Heart left ventricle (tissue), 16 donors: ENCODE data around the gene SIL1. TPM values are rescaled to one million over a fixed set of nuclear protein-coding genes. Genes with fewer than 3 reads are reported as not detected.

Experiments used
- ATAC-seq, 4 donors: fragments of 200-7000 bp; cut with Tn5 transposase; one replicate each; pipeline ENCODE4 v1.9.1; 2020 to 2022; ENCODE audit warnings: moderate library complexity in 4 of 4, mild to moderate bottlenecking in 3 of 4, moderate number of reproducible peaks in 1 of 4
- DNase-seq, 5 donors: peaks; one replicate each; pipeline ENCODE4 v3.0.0-alpha.2; 2020
- H3K27ac ChIP-seq, 12 donors: fragments of 200-600 bp; sonication (generic) in 4 of 12; one replicate each; pipeline versions ENCODE4 v1.5.0 to v1.8.0; 2016 to 2022; ENCODE audit warnings: mild to moderate bottlenecking in 2 of 12
- H3K27me3 ChIP-seq, 9 donors: fragments of 200-600 bp; sonication (generic) in 2 of 9; one replicate each; pipeline versions ENCODE4 v1.5.1 to v1.8.0; 2016 to 2022; ENCODE audit warnings: mild to moderate bottlenecking in 3 of 9
- H3K36me3 ChIP-seq, 9 donors: fragments of 200-600 bp; sonication (generic) in 2 of 9; one replicate each; pipeline versions ENCODE4 v1.5.0 to v1.8.0; 2018 to 2022; ENCODE audit warnings: mild to moderate bottlenecking in 2 of 9
- H3K4me1 ChIP-seq, 12 donors: fragments of 200-600 bp; sonication (generic) in 4 of 12; one replicate each; pipeline versions ENCODE4 v1.5.0 to v1.8.0; 2016 to 2022; ENCODE audit warnings: mild to moderate bottlenecking in 3 of 12
- H3K4me3 ChIP-seq, 12 donors: fragments of 200-600 bp; sonication (generic) in 4 of 12; one replicate each; pipeline versions ENCODE4 v1.5.0 to v1.8.0; 2017 to 2022; ENCODE audit warnings: mild to moderate bottlenecking in 9 of 12, moderate library complexity in 4 of 12
- H3K9me3 ChIP-seq, 12 donors: fragments of 200-600 bp; sonication (generic) in 4 of 12; one replicate each; pipeline versions ENCODE4 v1.5.0 to v1.8.0; 2016 to 2022; ENCODE audit warnings: mild to moderate bottlenecking in 1 of 12
- CTCF ChIP-seq, 12 donors: fragments of 200-600 bp; sonication (generic) in 4 of 12; IDR thresholded peaks; one replicate each; pipeline versions ENCODE4 v1.5.0 to v1.8.0; 2018 to 2022; ENCODE audit warnings: antibody characterized with exemption in 12 of 12, mild to moderate bottlenecking in 5 of 12
- POLR2A ChIP-seq, 2 donors: fragments of 450-650 bp; IDR thresholded peaks; one replicate each; pipeline ENCODE4 v1.6.1; 2017; ENCODE audit warnings: antibody characterized with exemption in 2 of 2, mild to moderate bottlenecking in 2 of 2, moderate library complexity in 2 of 2
- WGBS, 4 donors: extraction: QIAGEN DNeasy Blood & Tissue Kit in 2 of 4; methylation state at CpG; one replicate each; pipeline versions ENCODE4 v1.1.5 to v1.1.7; 2013 to 2018; 5-methylcytosine and 5-hydroxymethylcytosine counted together
- intact Hi-C, 10 donors: fragments of 100-400 bp; cut with DNase I; formaldehyde crosslinking; loops; one replicate each; pipeline versions ENCODE4 v1.11.1 to v1.14.2; 2022
- polyA plus RNA-seq, 2 donors: library from polyadenylated mRNA; stranded (reverse); fragments of 200-250 nt; gene quantifications; one replicate each; pipeline ENCODE4 v1.2.3, GENCODE V29; 2013
- total RNA-seq, 9 donors: library from RNA; depleted of rRNA in 2 of 9; stranded (reverse); fragments of >200 nt in 2 of 9; fragmentation: NEBNext Ultra II Directional in 3 of 9; extraction: Animal tissue kit (Norgen Biotek cat#: 25700) in 3 of 9; gene quantifications; one replicate each; pipeline versions ENCODE4 v1.1.0 to v1.2.4, GENCODE V29; 2016 to 2023
- donor health status: ischemic (EF 13 %, LVEDD 7.1; RV severe dilation, severe dysfunction).
- donor health status: healthy with polysubstance abuse.
- donor health status: DM: no; HTN: yes; CAD: no.
- donor health status: DM: no; HTN: no; CAD: no.
- donor health status: ischemic (EF 25% LVEDD 6.9; RV normal size, moderate dysfunction).
- donor health status: ischemic (EF 25% LVEDD 5.7; RV mildly dilated, moderate dysfunction).
- donor health status: healthy.
- donor health status: DM: yes; HTN: yes; CAD: no.
- donor health status: ischemic (EF 35%, LVEDD 5.7; RV mildly dilated, moderate dysfunction).
- donor health status: nonischemic (EF 11% LVEDD 7.7; RV severe dilation, severe dysfunction).
- donor health status: DM: yes; HTN: yes; CAD: no.
- donor health status: PGD.
- donor health status: ischemic (EF 29% LVEDD 5.4; RV normal size, mild dysfunction).
- donor health status: nonischemic (EF 23%, LVEDD 6.1; RV moderate dilation, normal function).

SIL1 gene
- total and polyA plus RNA-seq, 11 donors = 33.8 to 341 (median 40.2) TPM

GRCh38 chr5:138951986-138952735, 246.0 kb downstream of the SIL1 start:
- DNase-seq (peak in 1 of 5 donors; percentile 24), ATAC-seq (no peak)
- intact Hi-C loops = loop anchor here in 1 of 10 donors (10.0 kb wide), 1 partner anchor 193 kb away; no protein-coding TSS in a partner anchor
- H3K4me1 ChIP-seq = peaks cover 21 to 90% (median 65%) of the 10 kb centered on the region in 12 donors
- 70 to 78% (median 77%) methylated on average over 15 to 17 of the region's 17 CpGs for WGBS, 4 donors
- H3K4me3 ChIP-seq = no peak overlapping the region
- TF ChIP-seq CTCF (IDR thresholded peaks at IDR 0.05) (no peak), POLR2A (IDR thresholded peaks at IDR 0.05) (no peak)
- H3K27me3 ChIP-seq = no peaks in the 10 kb centered on the region
- H3K27ac ChIP-seq = peak overlapping the region in 11 of 12 donors; percentile 57 to 92 (median 84)
- peaks cover 0 to 4% (median 1%) of the 10 kb centered on the region in 9 donors for H3K36me3 ChIP-seq
- no peaks in the 10 kb centered on the region for H3K9me3 ChIP-seq

- intact Hi-C loops = loop anchor here in 1 of 10 donors (10.0 kb wide), 1 partner anchor 193 kb away; no protein-coding TSS in a partner anchor
Observed at GRCh38 chr5:138951091-138951985, 246.8 kb downstream of the SIL1 start.

GRCh38 chr5:138950421-138951031, 247.6 kb downstream of the SIL1 start:
- ATAC-seq (peak in 1 of 4 donors; percentile 6), DNase-seq (peak in 1 of 5 donors; percentile 53)
- H3K27ac ChIP-seq = peak overlapping the region in 8 of 12 donors; percentile 13 to 84 (median 54)

More at GRCh38 chr5:138951091-138951985, 246.8 kb downstream of the SIL1 start:
- no peak overlapping the region for H3K4me3 ChIP-seq
- peaks cover 0 to 13% (median 9%) of the 10 kb centered on the region in 9 donors for H3K36me3 ChIP-seq
- H3K9me3 ChIP-seq = no peaks in the 10 kb centered on the region
- no peak for ATAC-seq
- peaks cover 21 to 90% (median 65%) of the 10 kb centered on the region in 12 donors for H3K4me1 ChIP-seq
- no peak for DNase-seq
- H3K27me3 ChIP-seq = no peaks in the 10 kb centered on the region
- WGBS, 4 donors = 96 to 97% (median 97%) methylated on average over 18 of the region's 18 CpGs
- TF ChIP-seq POLR2A (IDR thresholded peaks at IDR 0.05) = no peak
- TF ChIP-seq CTCF (IDR thresholded peaks at IDR 0.05) = no peak
- H3K27ac ChIP-seq = peak overlapping the region in 6 of 12 donors; percentile 54 to 92 (median 80)

More at GRCh38 chr5:138950421-138951031, 247.6 kb downstream of the SIL1 start:
- Histone ChIP-seq H3K4me1 (peaks cover 21 to 84% (median 62%) of the 10 kb centered on the region in 12 donors), H3K36me3 (peaks cover 0 to 19% (median 12%) of the 10 kb centered on the region in 9 donors), H3K9me3 (no peaks in the 10 kb centered on the region), H3K4me3 (no peak overlapping the region), H3K27me3 (no peaks in the 10 kb centered on the region)
- intact Hi-C loops = loop anchor here in 1 of 10 donors (10.0 kb wide), 1 partner anchor 194 kb away; no protein-coding TSS in a partner anchor
- TF ChIP-seq POLR2A (IDR thresholded peaks at IDR 0.05) (no peak), CTCF (IDR thresholded peaks at IDR 0.05) (no peak)
- 68 to 79% (median 74%) methylated on average over 13 to 14 of the region's 14 CpGs for WGBS, 4 donors
